ENCODE data around the gene GRM3.
"Not testable (repeated sequence)": the region's sequence is repeated elsewhere in the genome, so short reads cannot be mapped to it uniquely, and the experiment has no call there.

Gene GRM3

GRCh38 chr7:86643561-86644281 lies at the start of gene GRM3:
Gene GRM3, plus strand, starts transcription at chr7:86643909. Its CDS starts 121,237 bp downstream, at chr7:86765146.
- no peak for DNase-seq (ENCODE audit: low spot score)

- DNase-seq (ENCODE audit: low spot score) = no peak
Observed at GRCh38 chr7:86598311-86598710, 45.4 kb upstream of the GRM3 start.

- DNase-seq (ENCODE audit: low spot score) = no peak
Observed at GRCh38 chr7:86598721-86599120, 45.0 kb upstream of the GRM3 start.

DNA sequence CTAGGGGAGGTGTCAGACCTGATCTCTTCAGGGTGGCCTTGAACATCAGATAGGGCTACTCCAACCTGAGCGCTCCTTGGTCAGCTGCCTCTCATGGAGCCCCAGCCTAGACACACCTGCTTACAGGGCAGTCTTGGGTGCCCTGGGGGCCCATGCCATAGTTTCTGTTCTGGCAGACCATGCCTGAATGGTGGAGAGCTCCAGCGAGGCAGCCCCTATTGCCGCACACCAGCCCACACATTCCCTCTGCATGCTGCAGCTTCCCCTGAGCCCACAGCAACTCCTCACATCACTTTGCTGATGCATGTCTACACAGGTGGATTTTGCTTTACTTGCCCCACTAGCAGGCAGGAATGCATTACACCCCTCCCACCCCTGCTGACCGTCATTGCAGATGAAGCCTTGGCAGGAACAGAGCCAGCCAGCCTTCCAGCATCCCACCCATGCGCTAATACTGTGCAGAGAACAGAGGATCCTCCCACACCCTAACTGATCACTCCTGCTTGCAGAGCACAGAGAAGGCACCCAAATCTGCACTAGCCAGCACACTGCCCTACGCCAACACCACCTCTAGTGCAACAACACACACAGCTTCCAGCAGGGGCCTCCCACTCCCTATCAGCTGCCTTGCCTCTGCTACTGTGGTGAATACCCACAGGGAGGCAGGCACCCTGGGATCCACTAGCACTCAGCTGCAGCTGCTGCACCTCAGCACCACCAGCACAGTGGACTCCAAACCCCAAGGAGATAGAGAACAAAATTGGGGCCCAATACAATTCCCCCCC lies 43.0 kb upstream of the GRM3 start:
- DNase-seq (ENCODE audit: low spot score) = no peak

GRCh38 chr7:86615711-86616110 lies 28.0 kb upstream of the GRM3 start:
- DNase-seq (ENCODE audit: low spot score) = not testable (repeated sequence)

GRCh38 chr7:86644282-86645224 lies 844 bp downstream of the GRM3 start:
- no peak for DNase-seq (ENCODE audit: low spot score)

- no peak for DNase-seq (ENCODE audit: low spot score)
Observed at GRCh38 chr7:86645225-86645608, 1.5 kb downstream of the GRM3 start.

DNA sequence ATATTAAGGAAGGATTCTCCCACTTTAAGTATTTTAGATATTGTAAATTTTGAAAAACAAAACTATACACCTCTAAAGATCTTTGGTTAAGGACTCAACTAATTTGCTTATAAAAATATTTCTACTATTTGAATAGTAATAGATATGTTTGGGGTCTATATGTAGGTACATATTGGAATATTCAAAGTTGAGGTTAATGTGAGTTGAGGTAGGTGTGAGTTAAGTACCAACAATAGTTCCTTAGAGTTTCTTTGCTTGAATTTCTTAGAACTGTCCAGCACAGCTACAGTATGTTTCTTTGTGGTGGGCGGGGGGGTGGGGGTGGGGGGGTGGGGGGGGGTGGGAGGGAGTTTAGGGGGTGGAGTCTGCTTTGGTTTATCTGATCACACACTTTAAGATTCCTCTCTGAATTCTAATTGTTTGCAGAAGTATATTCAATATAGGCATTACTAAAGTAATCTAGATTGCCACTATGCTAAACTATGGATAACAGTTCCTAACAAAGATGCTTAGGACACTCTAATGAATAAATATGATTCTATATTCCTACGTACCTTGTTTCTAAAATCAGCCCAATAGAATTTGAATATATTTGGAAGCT lies 2.1 kb downstream of the GRM3 start:
- DNase-seq (ENCODE audit: low spot score) = no peak

DNA sequence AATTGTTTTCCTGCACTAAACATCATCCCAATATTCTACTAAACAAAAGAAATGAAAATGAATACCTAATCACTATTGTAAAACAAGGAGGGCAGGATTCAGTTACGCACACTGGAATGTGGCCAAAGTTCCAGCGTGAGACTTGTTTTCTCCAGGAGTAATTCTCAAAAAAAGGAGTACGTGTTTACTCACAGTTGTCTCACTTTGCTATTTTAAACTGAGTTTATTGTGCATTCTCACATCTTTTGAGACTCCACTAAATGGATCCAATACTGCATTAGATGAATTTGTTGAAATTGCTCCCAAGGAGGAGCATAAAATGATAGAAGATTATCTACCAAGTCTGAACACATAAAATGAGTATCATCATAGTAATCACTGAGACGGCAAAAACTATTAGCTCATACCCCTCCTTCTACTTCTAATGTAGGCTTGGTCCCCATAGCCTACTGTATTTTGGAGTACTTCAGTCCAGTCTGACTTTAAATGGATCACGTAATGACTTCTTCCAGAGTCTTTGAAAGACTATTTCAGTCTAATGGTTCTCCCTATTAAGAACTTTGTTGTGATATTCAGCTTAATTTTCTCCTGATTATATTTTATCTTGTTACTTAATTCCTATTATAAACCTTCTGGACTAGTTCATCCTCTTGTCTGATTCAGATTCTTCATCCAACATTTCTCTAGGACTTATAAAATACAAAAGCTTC lies 3.8 kb downstream of the GRM3 start:
- DNase-seq (ENCODE audit: low spot score) = no peak

DNA sequence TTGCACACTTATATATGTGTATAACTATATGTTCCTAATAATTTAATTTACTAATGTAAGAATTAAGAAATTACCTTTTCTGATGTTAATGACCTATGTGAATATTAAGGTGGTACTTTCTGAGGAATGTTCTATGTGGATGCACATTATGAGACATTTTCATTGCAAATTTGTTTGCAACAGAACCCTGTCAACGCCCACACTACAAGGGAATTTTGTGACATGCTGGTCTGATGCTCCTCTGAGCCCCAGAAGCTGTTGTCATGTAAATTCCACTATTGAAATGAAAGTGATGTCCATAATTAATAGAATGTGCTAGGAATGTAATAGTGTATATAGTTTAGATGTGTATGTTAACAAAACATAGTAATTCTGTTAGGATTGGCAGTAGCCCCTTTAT lies 4.5 kb downstream of the GRM3 start:
- no peak for DNase-seq (ENCODE audit: low spot score)

DNA sequence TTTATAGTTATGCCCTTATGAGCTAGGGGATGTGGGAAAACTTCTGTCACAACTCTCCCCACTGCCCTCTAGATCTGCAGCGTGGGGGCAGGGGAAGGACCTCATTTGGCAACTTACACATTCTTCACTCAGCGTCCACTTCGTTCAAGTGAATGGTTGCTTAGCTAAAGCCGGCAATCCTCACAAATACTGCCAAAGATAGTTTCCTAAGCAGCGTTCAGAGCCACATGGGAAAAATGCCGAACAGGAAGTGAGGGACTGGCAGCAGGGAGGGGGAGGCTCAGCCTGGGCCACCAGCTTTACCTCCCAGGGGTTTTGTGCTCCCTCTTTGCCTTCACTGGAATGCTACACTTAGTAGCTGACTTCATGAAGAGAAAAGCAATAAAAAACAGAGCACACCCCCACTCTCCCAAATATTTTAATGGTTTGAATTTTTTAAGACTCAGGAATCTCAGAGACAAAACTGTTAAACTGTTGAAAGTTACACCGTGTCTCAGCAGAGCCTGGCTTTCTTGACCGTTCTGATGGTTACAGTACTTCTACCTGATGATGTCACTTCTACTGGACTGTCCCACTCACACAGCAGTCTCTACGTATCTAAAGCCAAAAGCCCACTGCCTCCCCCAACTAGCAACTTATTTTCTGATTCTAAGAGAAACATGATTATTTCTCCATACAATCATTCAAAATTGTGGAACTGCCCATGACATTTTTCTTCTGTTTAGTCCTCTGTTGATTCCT lies 10.4 kb downstream of the GRM3 start:
- no peak for DNase-seq (ENCODE audit: low spot score)

DNA sequence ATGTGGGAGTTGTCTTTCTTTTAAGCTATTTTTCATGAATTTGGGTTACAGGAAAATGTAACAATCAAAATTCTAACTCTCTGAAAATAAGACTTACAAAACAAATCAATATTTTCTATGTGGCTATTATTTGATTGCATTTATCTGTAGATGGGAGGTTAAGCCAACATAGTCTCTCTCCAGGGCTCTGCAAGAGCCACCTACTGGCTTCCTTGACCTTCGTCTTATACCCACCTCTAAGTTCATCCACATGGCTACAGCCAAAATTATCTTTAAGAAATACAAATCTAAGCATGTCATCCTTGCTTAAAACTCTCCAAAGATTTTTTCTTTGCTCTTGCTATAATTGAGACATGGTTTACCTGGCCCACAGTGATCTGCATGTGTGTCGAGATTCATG lies 14.2 kb downstream of the GRM3 start:
- DNase-seq (ENCODE audit: low spot score) = no peak

GRCh38 chr7:86660950-86661462 lies 17.3 kb downstream of the GRM3 start:
- no peak for DNase-seq (ENCODE audit: low spot score)

DNA sequence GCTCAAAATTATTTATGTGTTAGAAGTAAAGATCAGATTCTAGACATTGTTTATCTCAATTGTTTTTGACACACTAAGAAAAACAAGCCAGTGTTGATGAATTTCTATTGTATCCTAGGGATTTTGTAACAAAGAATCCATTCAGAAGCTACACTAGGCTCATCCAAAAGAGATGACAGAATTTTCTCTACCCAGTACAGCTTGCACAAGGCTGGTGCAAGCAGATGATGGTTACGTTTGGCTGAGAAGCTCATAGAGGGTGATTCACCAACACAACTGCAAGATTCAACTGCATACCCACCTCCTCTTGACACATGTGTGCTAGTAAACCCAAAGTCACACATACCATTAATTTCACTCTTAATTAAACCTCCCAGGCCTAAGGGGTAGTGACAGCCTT lies 20.8 kb downstream of the GRM3 start:
- DNase-seq (ENCODE audit: low spot score) = no peak

DNA sequence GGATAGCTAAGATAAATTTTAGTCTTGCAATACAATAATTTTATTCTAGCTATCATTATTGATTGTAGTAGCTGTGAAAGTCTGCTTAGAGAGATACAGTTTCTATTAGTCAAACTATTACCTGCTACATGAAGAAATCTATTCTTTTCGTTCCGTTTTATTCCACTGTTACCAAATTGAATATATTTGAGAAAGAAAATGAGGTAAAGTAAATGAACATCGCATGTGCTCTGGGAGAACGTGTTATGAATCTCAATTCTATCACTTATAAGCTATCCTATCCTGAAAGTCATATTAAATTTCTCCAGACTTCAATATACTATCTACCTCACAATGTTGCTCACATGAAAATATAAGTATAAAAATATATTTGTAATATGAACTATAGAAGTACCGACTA lies 21.3 kb downstream of the GRM3 start:
- DNase-seq (ENCODE audit: low spot score) = no peak

DNA sequence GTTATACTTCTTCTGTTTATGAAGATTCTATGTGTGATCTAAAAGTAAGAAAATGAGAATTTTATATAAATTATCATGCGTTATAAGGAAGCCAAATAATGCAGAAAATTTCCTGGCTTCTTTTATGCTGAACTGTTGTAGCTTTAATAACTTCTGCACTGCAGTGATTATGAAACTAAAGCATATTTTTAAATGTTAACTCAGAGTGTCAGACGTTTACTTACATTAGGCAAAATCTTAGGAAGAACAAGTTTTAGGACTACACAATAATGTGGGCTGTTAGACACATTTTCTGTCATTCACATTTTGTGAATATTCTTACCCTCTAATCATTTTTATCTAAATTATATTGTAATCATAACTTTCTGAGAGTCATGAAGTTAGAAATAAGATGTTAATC lies 22.0 kb downstream of the GRM3 start:
- no peak for DNase-seq (ENCODE audit: low spot score)

DNA sequence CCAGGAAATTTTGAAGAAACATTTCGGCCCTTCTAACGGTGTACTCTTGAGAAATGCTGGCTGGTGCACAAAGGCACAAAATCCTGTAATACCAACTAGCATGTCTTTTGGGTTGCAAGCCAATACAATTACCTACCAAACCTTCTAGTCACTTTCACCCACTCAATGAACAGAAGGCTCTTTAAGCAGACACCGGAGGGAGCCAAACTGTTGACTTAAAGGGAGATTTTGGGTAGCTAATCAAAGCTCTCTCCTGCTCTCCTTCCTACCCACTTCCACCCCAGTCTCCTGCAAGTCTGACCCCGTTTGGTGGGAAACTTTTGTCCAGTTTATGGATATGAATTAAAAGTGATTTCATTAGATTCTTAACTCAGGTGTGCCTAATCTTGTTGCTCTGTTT lies 24.0 kb downstream of the GRM3 start:
- DNase-seq (ENCODE audit: low spot score) = no peak

GRCh38 chr7:86668315-86668714 lies 24.6 kb downstream of the GRM3 start:
- DNase-seq (ENCODE audit: low spot score) = no peak

DNA sequence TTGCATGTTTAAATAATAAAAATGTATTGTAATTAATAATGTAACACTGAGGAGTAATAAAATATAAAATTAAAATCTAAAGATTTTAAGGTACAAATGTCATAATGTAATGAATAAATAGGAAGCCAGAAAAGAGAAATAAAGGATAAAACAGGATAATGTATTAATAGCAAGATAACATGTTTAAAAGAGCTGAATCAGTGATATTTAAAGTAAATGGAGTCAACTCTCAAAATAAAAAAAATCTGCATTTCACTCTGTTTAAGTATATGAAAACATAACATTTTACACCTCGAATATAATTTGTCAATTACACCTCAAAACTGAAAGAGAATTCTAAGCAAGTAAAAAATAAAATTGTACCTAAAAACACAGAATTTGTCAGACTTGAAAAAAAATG lies 44.1 kb downstream of the GRM3 start:
- no peak for DNase-seq (ENCODE audit: low spot score)

GRCh38 chr7:86689363-86689762 lies 45.7 kb downstream of the GRM3 start:
- no peak for DNase-seq (ENCODE audit: low spot score)

GRCh38 chr7:86692755-86693154 lies 49.0 kb downstream of the GRM3 start:
- no peak for DNase-seq (ENCODE audit: low spot score)

Measured in LoVo (cell line).